ENCODE results near the gene NFATC4.

GRCh38 chr14:24343795-24344660 lies 24.0 kb upstream of the NFATC4 start:
- no peak for TF ChIP-seq CTCF (IDR thresholded peaks at IDR 0.05)
- TF ChIP-seq EZH2 (IDR thresholded peaks at IDR 0.05; ENCODE audit: borderline replicate concordance, insufficient read depth, low read depth, low read length, poor library complexity, severe bottlenecking) = no peak

Data from B cell (primary cell).